M059J (cell line): ENCODE data around the gene PRKACG. TPM values are rescaled to one million over a fixed set of nuclear protein-coding genes. Genes with fewer than 3 reads are reported as not detected.

ENCODE experiments used
- total RNA-seq: library from RNA; depleted of rRNA; stranded (reverse); fragments of >200 nt; shearing (Covaris generic); gene quantifications from 2 replicates; pipeline ENCODE4 v1.2.3, GENCODE V29; 2014; rRNA removed

PRKACG gene
- total RNA-seq, 1 experiment from 2014 or later = not detected

Other genes starting within 250 kb of the PRKACG start
- 6.3 and 7.4 TPM in 2 replicates for gene FXN, start 21.6 kb upstream of the PRKACG start, total RNA-seq
- gene TJP2, start 160.2 kb upstream of the PRKACG start, total RNA-seq = 58.9 and 73.7 TPM in 2 replicates